Neural crest cell (in vitro differentiated cells): Measurements from ENCODE around the gene NXPH2. TPM values are rescaled to one million over a fixed set of nuclear protein-coding genes. Genes with fewer than 3 reads are reported as not detected.

Source experiments
- DNase-seq: peaks from one replicate; pipeline ENCODE4 v3.0.0; 2021; ENCODE audit warnings: low read depth, mixed read lengths, low spot score
- H3K27ac Mint-ChIP-seq: one replicate; pipeline ENCODE4 v1.8.0; 2021; ENCODE audit warnings: mild to moderate bottlenecking, mixed read lengths; ENCODE audit not compliant: unreplicated experiment
- H3K27me3 Mint-ChIP-seq: 2 replicates; pipeline ENCODE4 v1.8.0; 2021; ENCODE audit warnings: low read depth, mild to moderate bottlenecking, mixed read lengths
- H3K36me3 Mint-ChIP-seq: 2 replicates; pipeline ENCODE4 v1.8.0; 2021; ENCODE audit warnings: low read depth, mild to moderate bottlenecking, mixed read lengths
- H3K4me1 Mint-ChIP-seq: 2 replicates; pipeline ENCODE4 v1.8.0; 2021; ENCODE audit warnings: mixed read lengths
- H3K4me3 Mint-ChIP-seq: one replicate; pipeline ENCODE4 v1.8.0; 2021; ENCODE audit warnings: mild to moderate bottlenecking, mixed read lengths
- H3K9me3 Mint-ChIP-seq: 2 replicates; pipeline ENCODE4 v1.8.0; 2021; ENCODE audit warnings: mixed read lengths
- CTCF ChIP-seq: fragments of 200-600 bp; sonication (generic); conservative IDR thresholded peaks from 2 replicates; pipeline ENCODE4 v1.5.0; 2021; ENCODE audit warnings: antibody characterized with exemption, mild to moderate bottlenecking
- total RNA-seq: library from RNA; stranded (reverse); gene quantifications from 2 replicates; pipeline ENCODE4 v1.2.1, GENCODE V29; 2021

Gene NXPH2
- total RNA-seq, 1 donor from 2014 or later = 3.6 TPM

- H3K27ac Mint-ChIP-seq = no peak overlapping the region
- H3K27me3 Mint-ChIP-seq = peaks cover 76% of the 10 kb centered on the region
- H3K4me3 Mint-ChIP-seq = peak overlapping the region; percentile 39
- DNase-seq = no peak
- TF ChIP-seq CTCF = no peak
- no peaks in the 10 kb centered on the region for H3K36me3 Mint-ChIP-seq
- peaks cover 24% of the 10 kb centered on the region for H3K4me1 Mint-ChIP-seq
- H3K9me3 Mint-ChIP-seq = no peaks in the 10 kb centered on the region
These were observed 2.2 kb upstream of the NXPH2 start for GRCh38 chr2:138782383-138782782.

- peaks cover 75% of the 10 kb centered on the region for H3K27me3 Mint-ChIP-seq
- peaks cover 21% of the 10 kb centered on the region for H3K4me1 Mint-ChIP-seq
- H3K27ac Mint-ChIP-seq = no peak overlapping the region
- no peak for DNase-seq
- no peaks in the 10 kb centered on the region for H3K36me3 Mint-ChIP-seq
- H3K4me3 Mint-ChIP-seq = peak overlapping the region; percentile 65
- no peaks in the 10 kb centered on the region for H3K9me3 Mint-ChIP-seq
- TF ChIP-seq CTCF = no peak
These were observed 718 bp upstream of the NXPH2 start for GRCh38 chr2:138780908-138781307.

- Mint-ChIP-seq H3K27ac (no peak overlapping the region), H3K27me3 (peaks cover 76% of the 10 kb centered on the region), H3K4me1 (peaks cover 21% of the 10 kb centered on the region), H3K4me3 (peak overlapping the region; percentile 65), H3K36me3 (no peaks in the 10 kb centered on the region), H3K9me3 (no peaks in the 10 kb centered on the region)
- no peak for TF ChIP-seq CTCF
- DNase-seq = peak; percentile 29
These were observed 273 bp upstream of the NXPH2 start for GRCh38 chr2:138780446-138780880.

- Mint-ChIP-seq H3K4me3 (peak overlapping the region; percentile 86), H3K4me1 (peaks cover 21% of the 10 kb centered on the region), H3K27ac (no peak overlapping the region), H3K27me3 (peaks cover 71% of the 10 kb centered on the region), H3K36me3 (no peaks in the 10 kb centered on the region), H3K9me3 (no peaks in the 10 kb centered on the region)
- peak; percentile 8 for DNase-seq
- no peak for TF ChIP-seq CTCF
These were observed 797 bp downstream of the NXPH2 start for GRCh38 chr2:138779406-138779780.

GRCh38 chr2:138777996-138778395 lies 2.2 kb downstream of the NXPH2 start:
- Mint-ChIP-seq H3K4me1 (peaks cover 21% of the 10 kb centered on the region), H3K27ac (no peak overlapping the region), H3K9me3 (no peaks in the 10 kb centered on the region), H3K4me3 (peak overlapping the region; percentile 86), H3K27me3 (peaks cover 58% of the 10 kb centered on the region), H3K36me3 (no peaks in the 10 kb centered on the region)
- TF ChIP-seq CTCF = no peak
- no peak for DNase-seq

- Mint-ChIP-seq H3K36me3 (no peaks in the 10 kb centered on the region), H3K27me3 (peaks cover 36% of the 10 kb centered on the region), H3K4me3 (no peak overlapping the region), H3K27ac (no peak overlapping the region), H3K9me3 (no peaks in the 10 kb centered on the region), H3K4me1 (peaks cover 21% of the 10 kb centered on the region)
- DNase-seq = no peak
- no peak for TF ChIP-seq CTCF
These were observed 4.5 kb downstream of the NXPH2 start for GRCh38 chr2:138775736-138776135.
